HG02678 (cell line): ENCODE measurements around the gene M1AP.

Experiments
- ATAC-seq: cut with Tn5 transposase; IDR thresholded peaks from one replicate; pipeline ENCODE4 v1.9.1; 2021; ENCODE audit warnings: mild to moderate bottlenecking, moderate library complexity; ENCODE audit not compliant: unreplicated experiment

The M1AP gene

GRCh38 chr2:74648009-74648443, at the start of gene M1AP:
Gene M1AP, minus strand, starts transcription at chr2:74648330. Its CDS starts 8,055 bp downstream, at chr2:74640275.
- ATAC-seq: no peak

- ATAC-seq: no peak
Observed at GRCh38 chr2:74696829-74697228, 48.7 kb upstream of the M1AP start.

GRCh38 chr2:74695663-74696062, 47.5 kb upstream of the M1AP start:
- no peak for ATAC-seq

- ATAC-seq: no peak
Observed at GRCh38 chr2:74694281-74694680, 46.2 kb upstream of the M1AP start.

- ATAC-seq: no peak
Observed at GRCh38 chr2:74693668-74694067, 45.5 kb upstream of the M1AP start.

GRCh38 chr2:74693213-74693612, 45.1 kb upstream of the M1AP start:
- ATAC-seq: no peak

GRCh38 chr2:74691929-74692328, 43.8 kb upstream of the M1AP start:
- no peak for ATAC-seq

- peak; percentile 53 for ATAC-seq
Observed at GRCh38 chr2:74690571-74690970, 42.4 kb upstream of the M1AP start.

- no peak for ATAC-seq
Observed at GRCh38 chr2:74689671-74690070, 41.5 kb upstream of the M1AP start.

- no peak for ATAC-seq
Observed at GRCh38 chr2:74688881-74689280, 40.8 kb upstream of the M1AP start.

- no peak for ATAC-seq
Observed at GRCh38 chr2:74685408-74685807, 37.3 kb upstream of the M1AP start.

GRCh38 chr2:74682501-74682900, 34.4 kb upstream of the M1AP start:
- ATAC-seq: no peak

- ATAC-seq: no peak
Observed at GRCh38 chr2:74679615-74680014, 31.5 kb upstream of the M1AP start.

- ATAC-seq: no peak
Observed at GRCh38 chr2:74676331-74676730, 28.2 kb upstream of the M1AP start.

GRCh38 chr2:74675090-74675489, 27.0 kb upstream of the M1AP start:
- ATAC-seq: no peak

GRCh38 chr2:74673826-74674528, 25.8 kb upstream of the M1AP start:
- no peak for ATAC-seq

- no peak for ATAC-seq
Observed at GRCh38 chr2:74671479-74671878, 23.3 kb upstream of the M1AP start.

GRCh38 chr2:74670263-74670662, 22.1 kb upstream of the M1AP start:
- ATAC-seq: no peak

- no peak for ATAC-seq
Observed at GRCh38 chr2:74668087-74668486, 20.0 kb upstream of the M1AP start.

- ATAC-seq: no peak
Observed at GRCh38 chr2:74659462-74659861, 11.3 kb upstream of the M1AP start.

- ATAC-seq: no peak
Observed at GRCh38 chr2:74658516-74658915, 10.4 kb upstream of the M1AP start.

GRCh38 chr2:74655579-74655978, 7.4 kb upstream of the M1AP start:
- no peak for ATAC-seq
